ENCODE data around the gene TLCD2. TPM values are rescaled to one million over a fixed set of nuclear protein-coding genes. Genes with fewer than 3 reads are reported as not detected.

TLCD2 gene
- total RNA-seq, 1 experiment from 2014 or later = 1.9 TPM

DNA sequence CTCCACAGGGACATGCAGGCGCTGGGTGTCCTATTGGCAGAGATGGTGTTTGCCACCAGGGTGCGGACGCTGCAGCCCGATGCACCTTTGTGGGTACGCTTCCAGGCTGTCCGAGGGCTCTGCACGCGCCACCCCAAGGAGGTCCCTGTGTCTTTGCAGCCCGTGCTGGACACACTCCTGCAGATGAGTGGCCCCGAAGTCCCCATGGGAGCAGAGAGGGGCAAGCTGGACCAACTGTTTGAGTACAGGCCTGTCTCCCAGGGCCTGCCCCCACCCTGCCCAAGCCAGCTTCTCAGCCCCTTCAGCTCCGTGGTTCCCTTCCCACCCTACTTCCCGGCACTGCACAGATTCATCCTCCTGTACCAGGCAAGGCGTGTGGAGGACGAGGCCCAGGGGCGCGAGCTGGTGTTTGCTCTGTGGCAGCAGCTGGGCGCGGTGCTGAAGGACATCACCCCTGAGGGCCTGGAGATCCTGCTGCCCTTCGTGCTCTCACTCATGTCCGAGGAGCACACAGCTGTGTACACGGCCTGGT lies 17.1 kb upstream of the TLCD2 start (continued):
- TF ChIP-seq, protein P1, sequence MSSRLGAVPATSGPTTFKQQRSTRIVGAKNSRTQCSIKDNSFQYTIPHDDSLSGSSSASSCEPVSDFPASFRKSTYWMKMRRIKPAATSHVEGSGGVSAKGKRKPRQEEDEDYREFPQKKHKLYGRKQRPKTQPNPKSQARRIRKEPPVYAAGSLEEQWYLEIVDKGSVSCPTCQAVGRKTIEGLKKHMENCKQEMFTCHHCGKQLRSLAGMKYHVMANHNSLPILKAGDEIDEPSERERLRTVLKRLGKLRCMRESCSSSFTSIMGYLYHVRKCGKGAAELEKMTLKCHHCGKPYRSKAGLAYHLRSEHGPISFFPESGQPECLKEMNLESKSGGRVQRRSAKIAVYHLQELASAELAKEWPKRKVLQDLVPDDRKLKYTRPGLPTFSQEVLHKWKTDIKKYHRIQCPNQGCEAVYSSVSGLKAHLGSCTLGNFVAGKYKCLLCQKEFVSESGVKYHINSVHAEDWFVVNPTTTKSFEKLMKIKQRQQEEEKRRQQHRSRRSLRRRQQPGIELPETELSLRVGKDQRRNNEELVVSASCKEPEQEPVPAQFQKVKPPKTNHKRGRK (CRISPR knock-in tag; IDR thresholded peaks at IDR 0.05; ENCODE audit: borderline replicate concordance) = no peak
- TF ChIP-seq ESRRA (CRISPR knock-in tag; IDR thresholded peaks at IDR 0.05; ENCODE audit: borderline replicate concordance) = no peak
- TF ChIP-seq, protein P2, sequence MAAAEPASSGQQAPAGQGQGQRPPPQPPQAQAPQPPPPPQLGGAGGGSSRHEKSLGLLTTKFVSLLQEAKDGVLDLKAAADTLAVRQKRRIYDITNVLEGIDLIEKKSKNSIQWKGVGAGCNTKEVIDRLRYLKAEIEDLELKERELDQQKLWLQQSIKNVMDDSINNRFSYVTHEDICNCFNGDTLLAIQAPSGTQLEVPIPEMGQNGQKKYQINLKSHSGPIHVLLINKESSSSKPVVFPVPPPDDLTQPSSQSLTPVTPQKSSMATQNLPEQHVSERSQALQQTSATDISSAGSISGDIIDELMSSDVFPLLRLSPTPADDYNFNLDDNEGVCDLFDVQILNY (CRISPR knock-in tag; IDR thresholded peaks at IDR 0.05) = no peak
- no peak for TF ChIP-seq GABPB1 (CRISPR knock-in tag; IDR thresholded peaks at IDR 0.05)
- no peak for TF ChIP-seq MYBL2 (CRISPR knock-in tag; IDR thresholded peaks at IDR 0.05)
- no peak for TF ChIP-seq SMAD3 (CRISPR knock-in tag; IDR thresholded peaks at IDR 0.05; ENCODE audit: borderline replicate concordance)
- TF ChIP-seq, protein P3, sequence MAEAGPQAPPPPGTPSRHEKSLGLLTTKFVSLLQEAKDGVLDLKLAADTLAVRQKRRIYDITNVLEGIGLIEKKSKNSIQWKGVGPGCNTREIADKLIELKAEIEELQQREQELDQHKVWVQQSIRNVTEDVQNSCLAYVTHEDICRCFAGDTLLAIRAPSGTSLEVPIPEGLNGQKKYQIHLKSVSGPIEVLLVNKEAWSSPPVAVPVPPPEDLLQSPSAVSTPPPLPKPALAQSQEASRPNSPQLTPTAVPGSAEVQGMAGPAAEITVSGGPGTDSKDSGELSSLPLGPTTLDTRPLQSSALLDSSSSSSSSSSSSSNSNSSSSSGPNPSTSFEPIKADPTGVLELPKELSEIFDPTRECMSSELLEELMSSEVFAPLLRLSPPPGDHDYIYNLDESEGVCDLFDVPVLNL (CRISPR knock-in tag; IDR thresholded peaks at IDR 0.05; ENCODE audit: borderline replicate concordance, low read depth) = no peak
- TF ChIP-seq RORB (CRISPR knock-in tag; IDR thresholded peaks at IDR 0.05) = no peak

DNA sequence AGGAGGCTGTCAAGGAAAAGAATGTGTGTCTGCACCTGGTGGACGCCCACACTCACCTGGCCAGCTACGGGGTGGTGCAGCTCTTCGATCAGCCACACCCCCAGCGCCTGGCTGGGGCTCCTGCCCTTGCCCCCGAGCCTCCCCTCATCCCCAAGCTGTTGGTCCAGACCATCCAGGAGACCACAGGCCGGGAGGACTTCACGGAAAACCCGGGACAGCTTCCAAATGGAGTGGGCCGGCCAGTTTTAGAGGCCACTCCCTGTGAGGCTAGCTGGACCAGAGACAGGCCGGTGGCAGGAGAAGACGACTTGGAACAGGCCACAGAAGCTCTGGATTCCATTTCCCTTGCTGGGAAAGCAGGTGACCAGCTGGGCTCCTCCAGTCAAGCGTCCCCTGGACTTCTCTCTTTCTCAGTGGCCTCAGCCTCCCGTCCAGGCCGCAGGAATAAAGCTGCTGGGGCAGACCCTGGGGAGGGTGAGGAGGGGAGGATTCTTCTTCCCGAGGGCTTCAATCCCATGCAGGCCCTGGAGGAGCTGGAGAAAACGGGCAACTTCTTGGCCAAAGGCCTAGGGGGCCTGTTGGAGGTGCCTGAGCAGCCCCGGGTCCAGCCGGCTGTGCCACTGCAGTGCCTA lies 16.6 kb upstream of the TLCD2 start:
- TF ChIP-seq TEAD4 (CRISPR knock-in tag; IDR thresholded peaks at IDR 0.05) (no peak), CREB1 (CRISPR knock-in tag; IDR thresholded peaks at IDR 0.05) (no peak), MYBL2 (CRISPR knock-in tag; IDR thresholded peaks at IDR 0.05) (no peak), GRHL2 (CRISPR knock-in tag; IDR thresholded peaks at IDR 0.05; ENCODE audit: insufficient replicate concordance, severe bottlenecking) (no peak), KAT7 (CRISPR knock-in tag; IDR thresholded peaks at IDR 0.05; ENCODE audit: borderline replicate concordance) (no peak), ELF4 (CRISPR knock-in tag; IDR thresholded peaks at IDR 0.05; ENCODE audit: low read depth) (no peak), JUN (CRISPR knock-in tag; IDR thresholded peaks at IDR 0.05) (no peak)
- TF ChIP-seq, protein P4, sequence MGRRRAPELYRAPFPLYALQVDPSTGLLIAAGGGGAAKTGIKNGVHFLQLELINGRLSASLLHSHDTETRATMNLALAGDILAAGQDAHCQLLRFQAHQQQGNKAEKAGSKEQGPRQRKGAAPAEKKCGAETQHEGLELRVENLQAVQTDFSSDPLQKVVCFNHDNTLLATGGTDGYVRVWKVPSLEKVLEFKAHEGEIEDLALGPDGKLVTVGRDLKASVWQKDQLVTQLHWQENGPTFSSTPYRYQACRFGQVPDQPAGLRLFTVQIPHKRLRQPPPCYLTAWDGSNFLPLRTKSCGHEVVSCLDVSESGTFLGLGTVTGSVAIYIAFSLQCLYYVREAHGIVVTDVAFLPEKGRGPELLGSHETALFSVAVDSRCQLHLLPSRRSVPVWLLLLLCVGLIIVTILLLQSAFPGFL (CRISPR knock-in tag; IDR thresholded peaks at IDR 0.05; ENCODE audit: borderline replicate concordance) = no peak
- TF ChIP-seq, protein P5, sequence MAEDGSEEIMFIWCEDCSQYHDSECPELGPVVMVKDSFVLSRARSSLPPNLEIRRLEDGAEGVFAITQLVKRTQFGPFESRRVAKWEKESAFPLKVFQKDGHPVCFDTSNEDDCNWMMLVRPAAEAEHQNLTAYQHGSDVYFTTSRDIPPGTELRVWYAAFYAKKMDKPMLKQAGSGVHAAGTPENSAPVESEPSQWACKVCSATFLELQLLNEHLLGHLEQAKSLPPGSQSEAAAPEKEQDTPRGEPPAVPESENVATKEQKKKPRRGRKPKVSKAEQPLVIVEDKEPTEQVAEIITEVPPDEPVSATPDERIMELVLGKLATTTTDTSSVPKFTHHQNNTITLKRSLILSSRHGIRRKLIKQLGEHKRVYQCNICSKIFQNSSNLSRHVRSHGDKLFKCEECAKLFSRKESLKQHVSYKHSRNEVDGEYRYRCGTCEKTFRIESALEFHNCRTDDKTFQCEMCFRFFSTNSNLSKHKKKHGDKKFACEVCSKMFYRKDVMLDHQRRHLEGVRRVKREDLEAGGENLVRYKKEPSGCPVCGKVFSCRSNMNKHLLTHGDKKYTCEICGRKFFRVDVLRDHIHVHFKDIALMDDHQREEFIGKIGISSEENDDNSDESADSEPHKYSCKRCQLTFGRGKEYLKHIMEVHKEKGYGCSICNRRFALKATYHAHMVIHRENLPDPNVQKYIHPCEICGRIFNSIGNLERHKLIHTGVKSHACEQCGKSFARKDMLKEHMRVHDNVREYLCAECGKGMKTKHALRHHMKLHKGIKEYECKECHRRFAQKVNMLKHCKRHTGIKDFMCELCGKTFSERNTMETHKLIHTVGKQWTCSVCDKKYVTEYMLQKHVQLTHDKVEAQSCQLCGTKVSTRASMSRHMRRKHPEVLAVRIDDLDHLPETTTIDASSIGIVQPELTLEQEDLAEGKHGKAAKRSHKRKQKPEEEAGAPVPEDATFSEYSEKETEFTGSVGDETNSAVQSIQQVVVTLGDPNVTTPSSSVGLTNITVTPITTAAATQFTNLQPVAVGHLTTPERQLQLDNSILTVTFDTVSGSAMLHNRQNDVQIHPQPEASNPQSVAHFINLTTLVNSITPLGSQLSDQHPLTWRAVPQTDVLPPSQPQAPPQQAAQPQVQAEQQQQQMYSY (CRISPR knock-in tag; IDR thresholded peaks at IDR 0.05) = no peak
- TF ChIP-seq, protein P6, sequence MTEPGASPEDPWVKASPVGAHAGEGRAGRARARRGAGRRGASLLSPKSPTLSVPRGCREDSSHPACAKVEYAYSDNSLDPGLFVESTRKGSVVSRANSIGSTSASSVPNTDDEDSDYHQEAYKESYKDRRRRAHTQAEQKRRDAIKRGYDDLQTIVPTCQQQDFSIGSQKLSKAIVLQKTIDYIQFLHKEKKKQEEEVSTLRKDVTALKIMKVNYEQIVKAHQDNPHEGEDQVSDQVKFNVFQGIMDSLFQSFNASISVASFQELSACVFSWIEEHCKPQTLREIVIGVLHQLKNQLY (CRISPR knock-in tag; IDR thresholded peaks at IDR 0.05) = no peak
- TF ChIP-seq, protein P7, sequence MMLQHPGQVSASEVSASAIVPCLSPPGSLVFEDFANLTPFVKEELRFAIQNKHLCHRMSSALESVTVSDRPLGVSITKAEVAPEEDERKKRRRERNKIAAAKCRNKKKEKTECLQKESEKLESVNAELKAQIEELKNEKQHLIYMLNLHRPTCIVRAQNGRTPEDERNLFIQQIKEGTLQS (CRISPR knock-in tag; conservative IDR thresholded peaks at IDR 0.05) = no peak
- TF ChIP-seq, protein P8, sequence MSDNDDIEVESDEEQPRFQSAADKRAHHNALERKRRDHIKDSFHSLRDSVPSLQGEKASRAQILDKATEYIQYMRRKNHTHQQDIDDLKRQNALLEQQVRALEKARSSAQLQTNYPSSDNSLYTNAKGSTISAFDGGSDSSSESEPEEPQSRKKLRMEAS (CRISPR knock-in tag; IDR thresholded peaks at IDR 0.05) = no peak
- DNase-seq (ENCODE audit: low spot score) (no peak), ATAC-seq (no peak)
- Mint-ChIP-seq H3K36me3 (no peaks in the 10 kb centered on the region; the same call in 1 of the 2 replicates), H3K27me3 (ENCODE audit: low read depth) (no peaks in the 10 kb centered on the region; the same call in 1 of the 2 replicates), H3K9me3 (no peaks in the 10 kb centered on the region), H3K4me3 (no peak overlapping the region), H3K27ac (no peak overlapping the region), H3K4me1 (peaks cover 4% of the 10 kb centered on the region; the same call in 1 of the 2 replicates)
- ChIA-PET CTCF (interaction anchor here (0.7 to 4.2 kb wide), 2 partner anchors 57 to 77 kb away, joined by 3 to 18 read pairs; no protein-coding TSS in a partner anchor), POLR2A (interaction anchor here (1.3 kb wide), 1 partner anchor 10 kb away, joined by 5 read pairs; no protein-coding TSS in a partner anchor)

All from WTC11 (cell line).